H1 (cell line): ENCODE results near the gene VSTM2L. TPM values are rescaled to one million over a fixed set of nuclear protein-coding genes. Genes with fewer than 3 reads are reported as not detected.
A peak's percentile ranks its signal among the peaks of the same experiment; 100 is the strongest.

Experiments
- CTCF ChIA-PET: fragments of 300-600 bp; sonication (Branson Sonifier 250); formaldehyde crosslinking; loops from one replicate; lab custom pipeline; 2021; ENCODE audit not compliant: partially characterized antibody; lab: Charles Lee
- POLR2A ChIA-PET: fragments of 300-600 bp; sonication (Branson Sonifier 250); formaldehyde crosslinking; loops from one replicate; lab custom pipeline; 2021; ENCODE audit warnings: inconsistent platforms; ENCODE audit not compliant: partially characterized antibody; lab: Charles Lee
- DNase-seq, 2 experiments: peaks; one replicate each; pipeline versions ENCODE4 v3.0.0 to v3.0.0-alpha.2; 2010 to 2022; ENCODE audit warnings: low spot score in 2 of 2, low read depth in 1 of 2, mixed read lengths in 1 of 2
- FAIRE-seq: peaks from 2 replicates; lab custom pipeline; 2011; peaks lifted over from hg19 to GRCh38; lab: Jason Lieb, UNC
- H2AFZ ChIP-seq: 2 replicates; pipeline ENCODE4 v1.8.1; 2012; ENCODE audit warnings: low read length, inconsistent platforms
- H2AK5ac ChIP-seq: 2 replicates; pipeline ENCODE4 v1.6.1; 2013; ENCODE audit warnings: low read depth, low read length
- H2BK120ac ChIP-seq: replicated peaks from 2 replicates; pipeline ENCODE3; 2013; ENCODE audit warnings: low read depth, low read length, inconsistent platforms
- H2BK12ac ChIP-seq: 2 replicates; pipeline ENCODE4 v1.6.1; 2013; ENCODE audit warnings: low read depth, low read length
- H2BK15ac ChIP-seq: 2 replicates; pipeline ENCODE4 v1.6.1; 2013; ENCODE audit warnings: low read length
- H2BK20ac ChIP-seq: 2 replicates; pipeline ENCODE4 v1.6.1; 2013; ENCODE audit warnings: low read length
- H2BK5ac ChIP-seq: 2 replicates; pipeline ENCODE4 v1.6.1; 2013; ENCODE audit warnings: low read depth, low read length
- H3K14ac ChIP-seq: 2 replicates; pipeline ENCODE4 v1.6.1; 2013; ENCODE audit warnings: inconsistent platforms; ENCODE audit not compliant: insufficient read length
- H3K18ac ChIP-seq: 2 replicates; pipeline ENCODE4 v1.6.1; 2013; ENCODE audit warnings: low read length; ENCODE audit errors: extremely low read depth
- H3K23ac ChIP-seq: 2 replicates; pipeline ENCODE4 v1.6.1; 2013; ENCODE audit warnings: inconsistent platforms; ENCODE audit not compliant: insufficient read length
- H3K23me2 ChIP-seq: 2 replicates; pipeline ENCODE4 v1.6.1; 2013; ENCODE audit warnings: low read depth, low read length
- H3K27ac ChIP-seq: 2 replicates; pipeline ENCODE4 v1.6.1; 2011; ENCODE audit warnings: low read depth, low read length, inconsistent platforms
- H3K27me3 ChIP-seq, 4 experiments: replicated peaks in 1 of 4; 1 replicate in 1 of 4; 2 replicates in 3 of 4; pipeline versions ENCODE4 v1.6.1 to v1.8.1; 2011 to 2013; ENCODE audit warnings: low read length in 3 of 4, mild to moderate bottlenecking in 3 of 4, inconsistent platforms in 2 of 4, mixed read lengths in 2 of 4, moderate library complexity in 1 of 4; ENCODE audit not compliant: control insufficient read depth in 3 of 4, insufficient read depth in 3 of 4; ENCODE audit errors: extremely low read depth in 1 of 4
- H3K36me3 ChIP-seq, 4 experiments: 2 replicates each; pipeline versions ENCODE4 v1.6.1 to v1.8.1; 2011 to 2013; ENCODE audit warnings: mild to moderate bottlenecking in 4 of 4, low read length in 3 of 4, moderate library complexity in 2 of 4, control low read depth in 1 of 4, inconsistent platforms in 1 of 4; ENCODE audit not compliant: insufficient read depth in 4 of 4, control insufficient read depth in 2 of 4
- H3K4ac ChIP-seq: replicated peaks from 2 replicates; pipeline ENCODE3; 2013; ENCODE audit warnings: low read length, low read depth, mixed read lengths, inconsistent platforms; ENCODE audit not compliant: insufficient read length
- H3K4me1 ChIP-seq, 4 experiments: replicated peaks in 1 of 4; 1 replicate in 1 of 4; 2 replicates in 3 of 4; pipeline versions ENCODE4 v1.6.1 to v1.8.1; 2011 to 2013; ENCODE audit warnings: low read length in 3 of 4, inconsistent platforms in 2 of 4, mixed read lengths in 1 of 4; ENCODE audit not compliant: insufficient read depth in 4 of 4, control insufficient read depth in 3 of 4
- H3K4me2 ChIP-seq, 2 experiments: 2 replicates each; pipeline versions ENCODE4 v1.6.1 to v1.8.1; 2011 to 2013; ENCODE audit warnings: low read depth in 2 of 2, low read length in 2 of 2, control low read depth in 1 of 2, inconsistent platforms in 1 of 2, mild to moderate bottlenecking in 1 of 2; ENCODE audit not compliant: insufficient read depth in 1 of 2
- H3K4me3 ChIP-seq, 4 experiments: fragments of 200-600, 300-600 bp in 1 of 4; sonication (generic), shearing (Covaris generic), sonication (Bioruptor Twin) in 1 of 4; 2 replicates each; pipeline versions ENCODE4 v1.5.1 to v1.8.1; 2011 to 2016; ENCODE audit warnings: low read length in 4 of 4, low read depth in 3 of 4, control low read depth in 2 of 4, inconsistent platforms in 2 of 4, mild to moderate bottlenecking in 2 of 4, mixed read lengths in 1 of 4, moderate library complexity in 1 of 4; ENCODE audit not compliant: insufficient read depth in 2 of 4; ENCODE audit errors: extremely low read depth in 1 of 4
- H3K56ac ChIP-seq: replicated peaks from 2 replicates; pipeline ENCODE3; 2013; ENCODE audit warnings: low read depth, mild to moderate bottlenecking, mixed read lengths, low read length, inconsistent platforms; ENCODE audit not compliant: insufficient read length
- H3K79me1 ChIP-seq: 2 replicates; pipeline ENCODE4 v1.6.1; 2013; ENCODE audit warnings: low read depth, low read length, control low read depth
- H3K79me2 ChIP-seq, 2 experiments: 2 replicates each; pipeline versions ENCODE4 v1.6.1 to v1.8.1; 2012 to 2013; ENCODE audit warnings: low read length in 2 of 2, mild to moderate bottlenecking in 2 of 2, inconsistent platforms in 1 of 2; ENCODE audit not compliant: insufficient read depth in 2 of 2, control insufficient read depth in 1 of 2
- H3K9ac ChIP-seq, 4 experiments: replicated peaks in 1 of 4; 1 replicate in 1 of 4; 2 replicates in 3 of 4; pipeline versions ENCODE4 v1.6.1 to v1.8.1; 2011 to 2013; ENCODE audit warnings: low read depth in 3 of 4, low read length in 3 of 4, control low read depth in 2 of 4, mild to moderate bottlenecking in 2 of 4, moderate library complexity in 2 of 4, inconsistent platforms in 1 of 4; ENCODE audit errors: extremely low read depth in 1 of 4
- H3K9me3 ChIP-seq, 2 experiments: 2 replicates each; pipeline versions ENCODE4 v1.6.1 to v1.8.1; 2012 to 2013; ENCODE audit warnings: mild to moderate bottlenecking in 2 of 2, moderate library complexity in 2 of 2, control low read depth in 1 of 2, inconsistent platforms in 1 of 2, low read depth in 1 of 2, low read length in 1 of 2, mixed read lengths in 1 of 2; ENCODE audit not compliant: insufficient read depth in 2 of 2
- H4K20me1 ChIP-seq, 2 experiments: replicated peaks in 1 of 2; 2 replicates each; pipeline versions ENCODE3 to v1.8.1; 2011 to 2013; ENCODE audit warnings: inconsistent platforms in 2 of 2, low read length in 2 of 2, mild to moderate bottlenecking in 1 of 2; ENCODE audit not compliant: insufficient read depth in 2 of 2, control insufficient read depth in 1 of 2
- H4K5ac ChIP-seq: 2 replicates; pipeline ENCODE4 v1.6.1; 2013; ENCODE audit warnings: low read length, low read depth, mixed read lengths, inconsistent platforms; ENCODE audit not compliant: insufficient read length
- H4K8ac ChIP-seq: 2 replicates; pipeline ENCODE4 v1.8.0; 2013; ENCODE audit warnings: mild to moderate bottlenecking, moderate library complexity, low read length, inconsistent platforms; ENCODE audit not compliant: insufficient read depth; ENCODE audit errors: extremely low read depth
- H4K91ac ChIP-seq: replicated peaks from 2 replicates; pipeline ENCODE3; 2013; ENCODE audit warnings: low read length, mixed read lengths, inconsistent platforms; ENCODE audit not compliant: insufficient read length
- ASH2L ChIP-seq: fragments of 200-600, 300-600 bp; sonication (generic); IDR thresholded peaks from one replicate; pipeline ENCODE4 v1.7.1; 2017; ENCODE audit warnings: low read length
- BACH1 ChIP-seq: IDR thresholded peaks from 2 replicates; pipeline ENCODE4 v1.6.1; 2012; ENCODE audit warnings: low read length, improper control_type of control experiment
- BRCA1 ChIP-seq: IDR thresholded peaks from 2 replicates; pipeline ENCODE4 v1.6.1; 2012; ENCODE audit warnings: low read depth, low read length, improper control_type of control experiment
- CHD2 ChIP-seq: IDR thresholded peaks from 2 replicates; pipeline ENCODE4 v1.6.1; 2012; ENCODE audit warnings: low read length, improper control_type of control experiment
- E2F6 ChIP-seq: IDR thresholded peaks from 2 replicates; pipeline ENCODE4 v1.6.1; 2012; ENCODE audit warnings: inconsistent platforms
- EP300 ChIP-seq, 2 experiments: IDR thresholded peaks; 1 replicate in 1 of 2; 2 replicates in 1 of 2; pipeline ENCODE4 v1.6.1; 2011 to 2012; ENCODE audit warnings: low read depth in 2 of 2, low read length in 2 of 2, mild to moderate bottlenecking in 2 of 2, borderline replicate concordance in 1 of 2, inconsistent platforms in 1 of 2, moderate library complexity in 1 of 2
- GABPA ChIP-seq: IDR thresholded peaks from 2 replicates; pipeline ENCODE4 v1.6.1; 2011; ENCODE audit warnings: mild to moderate bottlenecking, low read length, moderate library complexity, borderline replicate concordance; ENCODE audit not compliant: insufficient read depth
- HDAC2 ChIP-seq, 2 experiments: fragments of 300-600 bp in 1 of 2; sonication (generic) in 1 of 2; IDR thresholded peaks; 2 replicates each; pipeline ENCODE4 v1.6.1; 2011 to 2012; ENCODE audit warnings: low read depth in 2 of 2, low read length in 2 of 2, mild to moderate bottlenecking in 2 of 2, moderate library complexity in 2 of 2, borderline replicate concordance in 1 of 2, inconsistent platforms in 1 of 2
- MAX ChIP-seq: IDR thresholded peaks from 2 replicates; pipeline ENCODE4 v1.6.1; 2012; ENCODE audit warnings: inconsistent platforms
- SAP30 ChIP-seq: fragments of 300-600 bp; sonication (generic); IDR thresholded peaks from 2 replicates; pipeline ENCODE4 v1.7.1; 2012; ENCODE audit warnings: low read length, moderate library complexity, mild to moderate bottlenecking, inconsistent platforms; ENCODE audit not compliant: insufficient read depth, insufficient replicate concordance
- SIN3A ChIP-seq, 2 experiments: IDR thresholded peaks in 1 of 2; conservative IDR thresholded peaks in 1 of 2; 2 replicates each; pipeline ENCODE4 v1.6.1; 2011 to 2012; ENCODE audit warnings: low read length in 2 of 2, improper control_type of control experiment in 1 of 2, low read depth in 1 of 2, mild to moderate bottlenecking in 1 of 2
- WGBS, 2 experiments: shearing (Covaris generic) in 1 of 2; methylation state at CpG; one replicate each; pipeline versions ENCODE4 v1.1.6 to v1.1.7; 2013 to 2015; ENCODE audit warnings: low lambda C conversion rate in 2 of 2, mixed read lengths in 2 of 2, inconsistent platforms in 1 of 2, low coverage in 1 of 2, missing lambda C conversion rate in 1 of 2; ENCODE audit not compliant: insufficient replicate concordance in 2 of 2, insufficient coverage in 1 of 2, insufficient read length in 1 of 2; ENCODE audit errors: extremely low coverage in 1 of 2, missing lambda C conversion rate in 1 of 2; 5-methylcytosine and 5-hydroxymethylcytosine counted together
- polyA plus RNA-seq, 7 experiments: library from polyadenylated mRNA; depleted of rRNA in 3 of 7; stranded (reverse) in 5 of 7; unstranded in 2 of 7; fragments of >200 nt in 5 of 7; fragments of 200-250 nt in 2 of 7; gene quantifications; 1 replicate in 5 of 7; 2 replicates in 1 of 7; 4 replicates in 1 of 7; pipeline versions ENCODE4 v1.2.1 to v1.2.3, GENCODE V29; 2011 to 2013; ENCODE audit warnings: missing spikeins in 2 of 7, mixed read lengths in 2 of 7
- total RNA-seq: library from RNA; stranded (reverse); fragmentation: NEBNext Ultra II Directional; extraction: Animal tissue kit (Norgen Biotek cat#: 25700); gene quantifications from 2 replicates; pipeline ENCODE4 v1.2.1, GENCODE V29; 2021

Gene VSTM2L
- total and polyA plus RNA-seq, 2 of the 8 experiments (the other 6 are each of a cell fraction or from before 2014, with no cell fraction given) = 1.3 to 3.2 TPM

GRCh38 chr20:37901240-37901639, 1.7 kb upstream of the VSTM2L start:
- Histone ChIP-seq H2BK15ac (no peak overlapping the region), H4K5ac (no peak overlapping the region), H3K23me2 (peaks cover 4% of the 10 kb centered on the region; the same call in 1 of the 2 replicates), H3K27me3 (no peaks in the 10 kb centered on the region; a peak in 2 of 7 replicates), H3K4me3 (no peak overlapping the region), H3K23ac (no peak overlapping the region), H2BK20ac (no peak overlapping the region), H3K36me3 (no peaks in the 10 kb centered on the region), H4K20me1 (peaks cover 2 to 3% of the 10 kb centered on the region in 2 experiments), H2BK5ac (no peak overlapping the region), H2BK12ac (no peak overlapping the region), H2AK5ac (no peak overlapping the region), H3K9me3 (no peaks in the 10 kb centered on the region), H3K79me2 (no peaks in the 10 kb centered on the region), H2AFZ (no peak overlapping the region), H2BK120ac (no peak overlapping the region), H4K8ac (no peak overlapping the region), H3K4ac (no peak overlapping the region), H3K4me1 (peaks cover 6 to 15% (median 7%) of the 10 kb centered on the region in 4 experiments), H3K4me2 (no peak overlapping the region), H3K14ac (no peak overlapping the region), H3K9ac (no peak overlapping the region), H3K18ac (no peak overlapping the region), H3K27ac (no peak overlapping the region), H4K91ac (no peak overlapping the region), H3K79me1 (no peaks in the 10 kb centered on the region), H3K56ac (no peak overlapping the region)
- WGBS, 2 experiments = 61% methylated on average over 18 of the region's 18 CpGs; no CpG with 5 or more reads in 1 of the 2 experiments
- FAIRE-seq (no peak), DNase-seq (no peak)
- no peak for TF ChIP-seq GABPA
- no peak for TF ChIP-seq CHD2
- 0 out of 4 replicates have a peak, but pooled peaks of 1 of the 2 experiments have one; percentile 47 for TF ChIP-seq HDAC2 (IDR thresholded peaks at IDR 0.05; ENCODE audit: borderline replicate concordance in 1 of 2, low read depth in 2 of 2, low read length in 2 of 2)
- peak; percentile 65 for TF ChIP-seq E2F6
- TF ChIP-seq BRCA1 = no peak
- TF ChIP-seq BACH1 = no peak
- no peak for TF ChIP-seq EP300 (IDR thresholded peaks at IDR 0.05; ENCODE audit: borderline replicate concordance in 1 of 2, low read depth in 2 of 2, low read length in 2 of 2)
- TF ChIP-seq SIN3A (conservative IDR thresholded peaks at IDR 0.05 in 1 of 2, IDR thresholded peaks at IDR 0.05 in 1 of 2; ENCODE audit: low read depth in 1 of 2, low read length in 2 of 2) = peak in 1 of 2 experiments; percentile 66; a peak in 2 of 4 replicates
- TF ChIP-seq ASH2L = no peak
- TF ChIP-seq MAX = peak; percentile 82
- peak; percentile 76 for TF ChIP-seq SAP30
- CTCF ChIA-PET = interaction anchor here (0.6 to 2.7 kb wide), 21 partner anchors 9 to 450 kb away, joined by 3 to 32 read pairs (median 5); no protein-coding TSS in a partner anchor
- POLR2A ChIA-PET = interaction anchor here (1.3 kb wide), 1 partner anchor 83 kb away, joined by 4 read pairs; no protein-coding TSS in a partner anchor
